MG63 (cell line): ENCODE results near the gene PLIN5. TPM values are rescaled to one million over a fixed set of nuclear protein-coding genes. Genes with fewer than 3 reads are reported as not detected.
"Not testable (repeated sequence)": the region's sequence is repeated elsewhere in the genome, so short reads cannot be mapped to it uniquely, and the experiment has no call there.

Experiments
- DNase-seq: peaks from one replicate; pipeline ENCODE4 v3.0.0-alpha.2; 2020
- H3K27me3 ChIP-seq: fragments of 250-450 bp; sonication (Bioruptor Pico); 2 replicates; pipeline ENCODE4 v1.5.1; 2020; ENCODE audit warnings: mild to moderate bottlenecking, moderate library complexity
- H3K36me3 ChIP-seq: fragments of 250-450 bp; sonication (Bioruptor Pico); 2 replicates; pipeline ENCODE4 v1.5.1; 2020; ENCODE audit warnings: mild to moderate bottlenecking, moderate library complexity
- H3K4me3 ChIP-seq: fragments of 250-450 bp; sonication (Bioruptor Pico); 2 replicates; pipeline ENCODE4 v1.5.1; 2020; ENCODE audit warnings: mild to moderate bottlenecking, moderate library complexity
- H3K9me3 ChIP-seq: fragments of 250-450 bp; sonication (Bioruptor Pico); 2 replicates; pipeline ENCODE4 v1.5.1; 2020; ENCODE audit warnings: mild to moderate bottlenecking, moderate library complexity
- total RNA-seq: library from RNA; depleted of rRNA; stranded (reverse); fragments of >200 nt; shearing (Covaris generic); gene quantifications from 2 replicates; pipeline ENCODE4 v1.2.3, GENCODE V29; 2014; ENCODE audit warnings: low replicate concordance

PLIN5 gene
- total RNA-seq, 1 experiment from 2014 or later, result not detected

DNA sequence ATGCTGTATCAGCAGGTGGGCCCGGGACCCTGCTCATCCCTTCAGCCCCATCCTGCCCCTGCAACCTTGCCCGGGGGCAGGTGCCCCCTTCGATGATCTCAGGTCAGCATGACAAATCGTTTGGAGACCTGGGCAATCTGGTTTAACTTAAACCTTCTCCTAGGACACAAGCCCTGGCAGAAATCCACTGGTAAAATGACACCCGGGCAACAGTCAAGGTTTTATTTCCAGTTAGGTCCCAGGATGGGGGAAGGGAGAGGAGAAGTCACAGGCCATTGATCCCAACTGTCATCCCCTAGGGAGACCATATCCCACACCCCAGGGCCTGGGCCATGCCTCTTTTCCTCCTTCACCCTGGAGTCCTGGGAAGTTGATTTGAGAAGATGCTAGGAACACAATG, 1.8 kb upstream of the PLIN5 start:
- Histone ChIP-seq H3K9me3 (no peaks in the 10 kb centered on the region), H3K4me3 (no peak overlapping the region), H3K36me3 (no peaks in the 10 kb centered on the region), H3K27me3 (no peaks in the 10 kb centered on the region)
- no peak for DNase-seq

DNA sequence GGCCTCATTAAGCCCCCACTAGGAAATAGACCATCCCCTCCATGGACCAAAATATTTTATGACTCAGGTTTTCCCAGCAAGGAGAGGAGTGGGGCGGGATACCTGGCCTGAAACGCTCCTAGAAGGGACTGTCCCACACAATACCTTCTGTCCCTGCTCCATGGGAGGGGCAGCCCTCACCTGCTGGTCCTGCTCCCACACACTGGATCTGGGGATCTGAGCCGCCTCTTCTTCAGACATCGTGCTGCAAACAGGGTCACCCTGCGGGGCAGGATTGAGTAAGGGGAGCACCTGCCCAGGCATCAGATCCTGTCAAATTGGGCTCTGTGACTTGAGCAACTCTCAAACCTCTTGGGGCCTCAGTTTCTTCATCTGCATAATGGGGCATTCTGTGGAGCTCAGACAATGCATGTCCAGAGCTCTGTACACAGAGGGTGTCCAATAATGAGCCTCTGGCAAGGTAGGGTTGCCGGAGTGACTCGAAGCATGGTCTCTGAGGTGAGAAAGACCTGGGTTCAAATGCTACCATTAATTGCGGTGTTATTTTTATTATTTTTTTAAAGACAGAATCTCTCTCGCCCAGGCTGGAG, 1.1 kb downstream of the PLIN5 start:
- no peaks in the 10 kb centered on the region for H3K9me3 ChIP-seq
- no peak overlapping the region for H3K4me3 ChIP-seq
- no peaks in the 10 kb centered on the region for H3K36me3 ChIP-seq
- no peaks in the 10 kb centered on the region for H3K27me3 ChIP-seq
- DNase-seq, result no peak

DNA sequence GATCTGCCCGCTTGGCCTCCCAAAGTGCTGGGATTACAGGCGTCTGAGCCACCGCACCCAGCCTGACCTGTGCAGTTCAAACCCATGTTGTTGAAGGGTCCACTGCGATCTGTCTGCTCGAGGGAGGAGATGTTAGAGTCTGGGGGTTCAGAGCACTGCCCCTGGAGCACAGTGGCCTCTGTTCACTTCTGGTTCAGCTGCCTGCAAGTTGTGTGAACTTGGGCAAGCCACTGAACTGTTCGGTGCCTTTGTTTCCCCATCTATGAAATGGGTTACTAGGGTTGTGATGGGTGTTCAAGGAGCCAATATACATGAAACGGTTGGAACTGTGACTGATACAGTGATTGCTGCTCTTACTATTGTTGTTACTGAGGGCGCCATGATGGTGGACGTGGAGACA, 1.7 kb downstream of the PLIN5 start:
- no peaks in the 10 kb centered on the region for H3K9me3 ChIP-seq
- no peak overlapping the region for H3K4me3 ChIP-seq
- H3K36me3 ChIP-seq, result no peaks in the 10 kb centered on the region
- no peaks in the 10 kb centered on the region for H3K27me3 ChIP-seq
- DNase-seq, result no peak

DNA sequence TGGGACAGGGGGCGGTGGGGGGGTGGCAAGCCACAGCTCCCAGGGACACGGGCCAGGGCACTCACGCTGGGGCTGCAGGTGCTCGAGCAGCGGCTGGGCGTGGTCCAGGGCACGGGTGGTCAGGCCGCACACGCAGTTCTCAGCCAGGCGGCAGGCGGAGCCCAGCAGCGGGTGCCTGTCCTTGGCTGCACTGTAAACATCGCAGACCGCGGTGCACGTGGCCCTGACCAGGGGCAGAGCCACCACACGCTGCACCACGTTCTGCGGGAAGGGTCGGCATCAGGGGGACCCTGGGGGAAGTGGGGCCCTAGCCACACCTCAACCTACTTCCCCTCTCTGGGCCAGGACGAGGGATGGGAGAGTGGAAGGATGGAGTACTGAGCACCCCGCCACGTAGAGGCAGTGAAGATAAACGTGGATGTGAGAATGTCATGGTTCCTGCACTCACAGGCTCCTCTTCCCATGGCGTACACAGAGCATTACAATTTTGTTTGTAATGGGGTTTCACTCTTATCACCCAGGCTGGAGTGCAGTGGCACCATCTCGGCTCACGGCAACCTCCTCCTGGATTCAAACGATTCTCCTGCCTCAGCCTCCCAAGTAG, 3.4 kb downstream of the PLIN5 start:
- H3K9me3 ChIP-seq, result no peaks in the 10 kb centered on the region
- DNase-seq, result no peak
- H3K27me3 ChIP-seq, result no peaks in the 10 kb centered on the region
- no peaks in the 10 kb centered on the region for H3K36me3 ChIP-seq
- H3K4me3 ChIP-seq, result no peak overlapping the region

DNA sequence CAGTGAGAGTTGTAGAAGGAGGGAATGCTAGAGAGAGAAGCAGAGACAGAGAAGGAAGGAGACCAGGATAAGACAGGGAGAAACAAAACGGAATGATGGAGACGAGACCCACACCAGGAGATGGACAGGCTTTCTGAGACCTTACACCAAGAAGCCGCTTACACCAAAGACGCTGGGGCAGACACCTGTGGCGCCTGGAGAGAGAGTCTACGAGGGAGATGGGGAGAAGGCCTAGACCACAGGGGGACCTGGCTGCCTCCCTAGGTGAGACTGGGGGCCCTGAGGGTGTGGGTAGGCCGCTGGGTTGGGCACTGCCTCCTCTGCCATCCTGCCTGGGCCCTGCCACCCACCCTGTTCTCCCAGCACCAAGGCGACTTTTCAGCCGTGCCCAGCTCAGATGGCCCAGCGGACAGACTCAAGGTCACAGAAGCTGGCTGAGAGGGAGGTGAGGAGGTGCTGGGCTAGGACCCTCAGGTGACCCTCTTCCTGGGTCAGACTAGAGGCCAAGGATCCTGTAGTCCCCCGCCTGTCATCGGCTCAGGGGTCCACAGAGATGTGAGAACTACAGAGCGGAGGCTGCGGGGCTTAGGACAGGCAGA, 5.0 kb downstream of the PLIN5 start:
- DNase-seq, result no peak
- Histone ChIP-seq H3K36me3 (no peaks in the 10 kb centered on the region), H3K4me3 (no peak overlapping the region), H3K27me3 (no peaks in the 10 kb centered on the region), H3K9me3 (no peaks in the 10 kb centered on the region)

DNA sequence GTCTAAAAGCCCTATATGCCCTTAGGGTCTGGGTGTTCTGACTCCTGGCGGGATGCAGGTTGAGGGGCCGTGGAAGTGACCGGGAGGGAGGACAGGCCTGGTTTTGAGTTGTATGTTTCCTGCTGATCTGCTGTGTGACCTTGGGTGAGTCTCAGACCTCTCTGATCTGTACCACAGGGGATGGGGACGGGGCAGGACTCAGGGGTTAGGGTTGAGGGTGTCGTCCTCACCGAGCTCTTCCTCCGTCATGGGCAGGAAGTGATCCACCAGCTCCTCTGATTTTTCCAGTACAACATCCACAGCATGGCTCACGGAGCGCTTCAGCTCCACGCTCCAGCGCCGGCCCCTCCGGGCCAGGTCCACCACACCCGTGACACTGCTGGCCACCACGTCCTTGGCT, 6.2 kb downstream of the PLIN5 start:
- no peaks in the 10 kb centered on the region for H3K27me3 ChIP-seq
- no peaks in the 10 kb centered on the region for H3K9me3 ChIP-seq
- no peak for DNase-seq
- H3K4me3 ChIP-seq, result no peak overlapping the region
- no peaks in the 10 kb centered on the region for H3K36me3 ChIP-seq

DNA sequence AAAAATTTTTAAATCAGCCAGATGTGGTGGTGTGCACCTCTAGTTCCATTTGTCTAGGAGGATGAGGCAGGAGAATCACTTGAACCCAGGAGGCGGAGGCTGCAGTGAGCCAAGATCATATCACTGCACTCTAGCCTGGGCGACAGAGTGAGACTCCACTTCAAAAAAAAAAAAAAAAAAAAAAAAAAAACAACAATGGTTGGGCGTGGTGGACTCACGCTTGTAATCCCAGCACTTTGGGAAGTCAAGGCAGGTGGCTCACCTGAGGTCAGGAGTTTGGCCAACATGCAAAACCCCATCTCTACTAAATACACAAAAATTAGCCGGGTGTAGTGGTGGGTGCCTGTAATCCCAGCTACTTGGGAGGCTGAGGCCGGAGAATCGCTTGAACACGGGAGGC, 7.6 kb downstream of the PLIN5 start:
- not testable (repeated sequence) for DNase-seq, H3K27me3 ChIP-seq, H3K36me3 ChIP-seq, H3K4me3 ChIP-seq, H3K9me3 ChIP-seq

DNA sequence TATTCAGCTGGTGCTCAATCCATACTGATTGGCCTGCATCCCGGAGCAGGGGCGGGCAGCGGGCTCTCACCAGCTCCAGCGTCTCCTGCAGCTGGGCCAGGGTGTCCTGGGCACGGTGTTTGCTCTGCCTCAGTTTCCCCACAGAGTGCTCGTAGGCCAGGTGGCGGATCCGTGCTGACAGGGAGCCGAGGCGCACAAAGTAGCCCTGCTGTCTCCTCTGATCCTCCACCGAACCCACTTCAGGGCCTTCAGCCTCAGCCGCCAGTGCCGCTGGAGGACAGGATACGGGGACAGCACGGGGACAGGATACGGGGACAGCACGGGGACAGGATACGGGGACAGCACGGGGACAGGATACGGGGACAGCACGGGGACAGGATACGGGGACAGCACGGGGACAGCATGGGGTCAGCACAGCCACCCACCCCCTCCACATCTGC, 9.4 kb downstream of the PLIN5 start:
- Histone ChIP-seq H3K27me3 (no peaks in the 10 kb centered on the region), H3K4me3 (no peak overlapping the region), H3K36me3 (no peaks in the 10 kb centered on the region), H3K9me3 (no peaks in the 10 kb centered on the region)
- DNase-seq, result no peak

DNA sequence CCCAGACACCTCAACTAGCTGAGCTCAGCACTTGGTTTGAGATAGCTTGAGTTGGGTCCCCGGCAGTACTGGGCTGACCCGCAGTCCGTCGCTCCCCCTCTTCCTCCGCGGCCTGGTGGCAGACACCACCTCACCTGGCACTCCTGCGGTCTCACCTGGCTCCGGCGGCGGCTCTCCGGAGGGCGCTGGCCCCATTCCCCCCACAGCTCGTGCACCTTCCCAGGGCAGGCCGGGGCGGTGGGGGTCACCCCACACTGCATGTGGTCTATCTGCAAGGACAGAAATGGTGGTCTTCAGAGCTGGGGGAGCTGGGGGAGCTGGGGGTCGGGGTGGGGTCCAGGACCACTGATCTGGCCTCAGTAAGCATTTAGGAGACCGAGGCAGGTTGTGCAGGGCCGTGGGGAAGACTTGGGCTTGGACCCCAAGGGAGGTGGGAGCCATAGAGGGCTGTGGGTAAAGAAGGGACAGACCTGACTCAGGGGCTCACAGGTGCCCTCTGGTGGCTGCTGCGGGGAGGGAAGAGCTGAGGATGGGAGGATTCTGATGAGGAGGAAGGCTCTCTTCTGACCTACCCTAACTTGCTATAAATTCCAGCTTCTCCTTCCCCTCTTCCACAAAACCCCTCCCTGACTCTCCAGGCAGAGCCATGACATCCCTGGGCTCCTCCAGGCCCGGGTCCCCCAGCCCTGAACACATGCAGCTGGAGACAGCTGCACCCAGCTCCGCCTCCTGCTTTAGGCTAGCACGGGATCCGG, 10.0 kb downstream of the PLIN5 start:
- Histone ChIP-seq H3K4me3 (no peak overlapping the region), H3K36me3 (no peaks in the 10 kb centered on the region), H3K27me3 (no peaks in the 10 kb centered on the region), H3K9me3 (no peaks in the 10 kb centered on the region)
- peak; percentile 38 for DNase-seq

DNA sequence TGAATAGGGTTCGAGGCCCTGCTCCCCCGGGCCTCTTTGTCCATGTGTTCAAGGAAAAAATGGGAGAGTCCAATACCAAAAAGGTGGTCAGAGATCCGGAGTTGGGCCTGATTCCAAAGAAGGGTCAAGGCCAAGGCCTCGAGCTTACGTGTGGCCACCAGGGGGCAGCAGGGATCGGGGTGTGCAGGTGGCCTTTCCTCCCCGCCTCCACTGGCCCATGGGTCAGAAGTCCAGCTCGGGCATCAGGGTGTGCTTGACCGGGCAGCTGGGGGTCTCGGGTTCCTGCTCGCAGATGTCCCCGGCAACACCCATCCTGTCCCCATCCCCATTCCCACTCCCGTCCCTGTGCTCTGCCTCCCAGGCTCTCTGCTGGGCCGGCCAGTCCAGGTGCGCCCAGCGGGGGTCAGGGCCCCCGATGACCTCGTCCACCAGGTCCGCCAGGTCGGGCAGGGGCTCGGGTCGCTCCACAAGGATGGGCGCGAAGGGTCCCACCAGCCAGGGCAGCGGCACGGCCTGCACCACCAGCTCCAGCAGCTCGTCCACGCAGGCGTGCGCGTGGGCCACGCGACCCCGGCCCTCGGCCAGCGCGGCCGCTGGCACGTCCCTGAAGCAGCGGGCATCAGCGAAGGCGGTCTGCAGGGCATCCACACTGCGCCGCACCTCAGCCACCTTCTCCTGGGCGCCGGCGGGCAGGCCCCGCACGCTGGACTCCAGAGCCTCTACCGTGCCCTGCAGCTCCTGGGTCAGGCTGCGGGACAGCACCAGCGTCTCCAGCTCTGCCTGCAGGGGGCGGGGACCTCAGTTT, 11.5 kb downstream of the PLIN5 start:
- Histone ChIP-seq H3K27me3 (no peaks in the 10 kb centered on the region), H3K9me3 (no peaks in the 10 kb centered on the region), H3K36me3 (no peaks in the 10 kb centered on the region), H3K4me3 (no peak overlapping the region)
- DNase-seq, result peak; percentile 44

DNA sequence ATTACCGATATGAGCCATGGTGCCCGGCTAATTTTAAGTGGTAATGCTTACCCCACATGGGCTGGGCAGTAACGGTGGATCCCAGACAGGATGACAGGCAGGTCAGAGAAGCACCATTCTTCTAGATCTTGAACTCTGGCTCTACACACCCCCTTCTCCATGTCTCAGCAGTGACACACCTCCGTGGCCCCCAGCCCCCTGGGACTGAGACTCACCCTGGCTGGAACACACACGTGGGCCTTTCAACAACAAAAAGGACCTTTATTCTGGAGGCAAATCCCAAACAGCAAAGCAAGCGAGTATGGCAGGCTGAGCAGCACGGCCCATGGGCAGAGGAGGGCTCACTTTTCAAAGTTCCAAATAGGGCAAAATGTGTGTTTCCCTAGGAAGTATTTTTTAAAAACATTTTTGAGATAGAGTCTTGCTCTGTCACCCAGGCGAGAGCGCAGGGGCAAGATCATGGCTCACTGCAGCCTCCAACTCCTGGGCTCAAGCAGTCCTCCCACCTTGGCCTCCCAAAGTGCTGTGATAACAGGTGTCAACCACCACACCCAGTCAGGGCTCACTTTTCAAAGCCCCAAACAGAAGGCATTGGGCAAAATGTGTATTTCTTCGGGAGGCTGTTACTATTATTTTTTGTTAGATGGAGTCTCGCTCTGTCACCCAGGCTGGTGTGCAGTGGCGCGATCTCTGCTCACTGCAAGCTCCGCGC, 12.6 kb downstream of the PLIN5 start:
- Histone ChIP-seq H3K27me3 (no peaks in the 10 kb centered on the region), H3K4me3 (no peak overlapping the region), H3K36me3 (no peaks in the 10 kb centered on the region), H3K9me3 (no peaks in the 10 kb centered on the region)
- DNase-seq, result no peak

DNA sequence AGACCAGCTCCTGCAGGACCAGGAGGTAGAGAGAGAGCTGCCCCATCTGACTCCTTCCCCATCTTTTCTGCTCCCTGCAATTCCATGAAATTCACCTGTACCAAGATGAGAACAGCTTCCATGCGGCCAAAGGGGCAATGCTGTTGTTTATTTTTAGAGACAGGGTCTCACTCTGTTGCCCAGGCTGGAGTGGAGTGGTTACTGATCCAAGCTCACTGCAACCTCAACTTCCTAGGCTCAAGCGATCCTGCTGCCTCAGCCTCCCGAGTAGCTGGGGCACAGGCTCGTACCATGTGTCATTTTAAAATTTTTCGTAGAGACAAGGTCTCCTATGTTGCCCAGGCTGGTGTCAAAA, 13.2 kb downstream of the PLIN5 start:
- no peaks in the 10 kb centered on the region for H3K27me3 ChIP-seq
- H3K9me3 ChIP-seq, result no peaks in the 10 kb centered on the region
- H3K4me3 ChIP-seq, result no peak overlapping the region
- no peaks in the 10 kb centered on the region for H3K36me3 ChIP-seq
- no peak for DNase-seq

DNA sequence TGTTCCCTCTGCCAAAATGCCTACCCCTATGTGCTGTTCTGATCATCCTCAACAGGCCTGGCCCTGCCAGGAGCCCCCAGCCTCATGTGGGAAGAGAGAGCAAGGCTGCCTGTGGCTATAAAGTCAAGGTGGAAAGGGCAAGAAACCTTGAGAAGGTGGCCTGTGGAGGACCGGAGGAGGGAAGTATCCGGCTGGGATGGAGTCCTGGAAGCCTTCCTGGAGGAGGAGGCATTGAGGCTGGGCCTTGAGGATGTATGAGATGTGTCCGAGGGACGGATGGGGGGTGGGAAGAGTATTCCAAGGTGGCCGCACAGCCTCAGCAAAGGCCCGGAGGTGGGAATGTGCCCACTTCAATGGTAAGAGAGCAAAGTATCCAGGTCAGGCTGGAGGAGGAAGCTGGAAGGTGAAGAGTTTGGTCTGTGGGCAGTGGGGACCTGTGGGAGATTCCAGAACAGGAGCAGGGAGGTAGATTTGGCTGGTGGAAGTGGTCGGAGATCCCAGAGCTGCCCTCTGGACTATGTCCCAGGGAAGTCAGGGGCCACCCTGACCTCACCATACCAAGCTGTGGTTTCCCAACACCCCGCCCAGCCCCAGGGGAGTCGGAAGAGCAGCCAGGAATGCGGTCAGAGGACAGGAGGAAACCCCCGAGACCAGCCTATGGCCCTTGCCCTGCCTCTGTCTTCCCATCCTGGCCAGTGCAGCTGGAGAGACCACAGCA, 13.7 kb downstream of the PLIN5 start:
- H3K27me3 ChIP-seq, result no peaks in the 10 kb centered on the region
- H3K4me3 ChIP-seq, result no peak overlapping the region
- H3K9me3 ChIP-seq, result no peaks in the 10 kb centered on the region
- no peak for DNase-seq
- no peaks in the 10 kb centered on the region for H3K36me3 ChIP-seq

DNA sequence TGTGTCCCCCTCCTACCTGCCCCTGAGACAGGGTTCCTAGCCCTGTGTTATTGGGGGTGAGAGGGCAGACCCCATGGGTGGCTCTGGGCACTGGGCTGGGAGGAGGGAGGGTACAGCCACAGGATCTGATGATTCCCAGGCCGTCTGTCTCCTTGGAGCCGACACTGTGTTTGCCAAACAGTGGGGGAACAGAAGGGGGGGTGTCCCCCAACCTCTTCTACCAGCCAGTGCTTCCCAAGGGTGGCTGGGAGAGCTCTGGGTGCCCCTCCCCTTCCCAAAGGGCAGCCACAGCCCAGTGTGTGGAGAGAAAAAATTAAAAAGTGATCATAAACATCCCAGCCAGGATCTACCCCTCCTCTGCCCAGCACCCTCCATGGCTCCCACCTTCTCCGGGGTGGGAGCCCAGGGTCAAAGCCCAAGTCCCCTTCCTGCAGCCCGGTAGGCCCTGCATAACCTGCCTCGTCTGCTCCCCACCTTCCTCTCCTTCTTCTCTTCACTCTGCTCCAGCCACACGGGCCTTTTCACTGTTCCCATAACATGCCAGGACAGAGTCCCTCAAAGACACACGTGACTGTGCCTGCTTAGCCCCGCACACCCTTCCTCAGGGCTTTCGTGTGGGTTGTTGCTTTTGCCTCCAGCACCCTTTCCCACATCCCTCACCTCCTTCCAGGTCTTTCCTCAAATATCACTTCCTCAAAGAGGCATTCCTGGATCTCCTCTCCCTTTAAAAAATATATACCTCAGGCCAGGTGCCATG, 15.3 kb downstream of the PLIN5 start:
- no peaks in the 10 kb centered on the region for H3K9me3 ChIP-seq
- H3K27me3 ChIP-seq, result no peaks in the 10 kb centered on the region
- DNase-seq, result no peak
- no peaks in the 10 kb centered on the region for H3K36me3 ChIP-seq
- H3K4me3 ChIP-seq, result no peak overlapping the region

DNA sequence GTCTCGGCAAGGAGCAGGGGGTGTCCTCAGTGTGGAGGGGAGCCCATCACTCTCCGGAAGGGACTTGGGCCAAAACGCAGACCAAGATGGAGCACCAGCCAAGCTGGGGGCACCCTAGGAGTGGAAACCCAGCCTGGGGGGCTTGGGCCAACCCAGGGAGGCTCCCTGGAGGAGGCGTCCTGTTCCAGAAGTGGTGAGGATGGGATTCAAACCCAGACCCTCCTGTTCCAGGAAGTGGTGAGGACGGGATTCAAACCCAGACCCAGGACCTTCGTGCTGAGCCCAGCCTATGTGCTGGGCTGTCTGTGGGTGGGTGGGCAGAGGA, 15.9 kb downstream of the PLIN5 start:
- Histone ChIP-seq H3K27me3 (no peaks in the 10 kb centered on the region), H3K9me3 (no peaks in the 10 kb centered on the region), H3K4me3 (no peak overlapping the region), H3K36me3 (no peaks in the 10 kb centered on the region)
- DNase-seq, result no peak
